Testis (tissue), 2 donors: Measurements from ENCODE around the gene RANBP3L.

Experiments used
- CTCF ChIP-seq, 3 experiments: fragments of 450-650 bp in 2 of 3; fragments of 200-600 bp in 1 of 3; sonication (generic) in 1 of 3; IDR thresholded peaks; one replicate each; pipeline ENCODE4 v1.5.1; 2016 to 2019; ENCODE audit warnings: antibody characterized with exemption in 3 of 3, mild to moderate bottlenecking in 2 of 3, moderate library complexity in 1 of 3
- POLR2A ChIP-seq: fragments of 450-650 bp; IDR thresholded peaks from one replicate; pipeline ENCODE4 v1.6.1; 2017; ENCODE audit warnings: antibody characterized with exemption, mild to moderate bottlenecking, moderate library complexity

GRCh38 chr5:36305571-36306326 is 4.0 kb upstream of the RANBP3L start:
- TF ChIP-seq CTCF (IDR thresholded peaks at IDR 0.05), result peak; percentile 49 to 70 (median 64)
- no peak for TF ChIP-seq POLR2A
